H1 (cell line): ENCODE results near the gene SMIM41. TPM values are rescaled to one million over a fixed set of nuclear protein-coding genes. Genes with fewer than 3 reads are reported as not detected.
A peak's percentile ranks its signal among the peaks of the same experiment; 100 is the strongest.

Experiments
- CTCF ChIA-PET: fragments of 300-600 bp; sonication (Branson Sonifier 250); formaldehyde crosslinking; loops from one replicate; lab custom pipeline; 2021; ENCODE audit not compliant: partially characterized antibody; lab: Charles Lee
- POLR2A ChIA-PET: fragments of 300-600 bp; sonication (Branson Sonifier 250); formaldehyde crosslinking; loops from one replicate; lab custom pipeline; 2021; ENCODE audit warnings: inconsistent platforms; ENCODE audit not compliant: partially characterized antibody; lab: Charles Lee
- DNase-seq, 2 experiments: peaks; one replicate each; pipeline versions ENCODE4 v3.0.0 to v3.0.0-alpha.2; 2010 to 2022; ENCODE audit warnings: low spot score in 2 of 2, low read depth in 1 of 2, mixed read lengths in 1 of 2
- FAIRE-seq: peaks from 2 replicates; lab custom pipeline; 2011; peaks lifted over from hg19 to GRCh38; lab: Jason Lieb, UNC
- H2AFZ ChIP-seq: 2 replicates; pipeline ENCODE4 v1.8.1; 2012; ENCODE audit warnings: low read length, inconsistent platforms
- H2AK5ac ChIP-seq: 2 replicates; pipeline ENCODE4 v1.6.1; 2013; ENCODE audit warnings: low read depth, low read length
- H2BK120ac ChIP-seq: replicated peaks from 2 replicates; pipeline ENCODE3; 2013; ENCODE audit warnings: low read depth, low read length, inconsistent platforms
- H2BK12ac ChIP-seq: 2 replicates; pipeline ENCODE4 v1.6.1; 2013; ENCODE audit warnings: low read depth, low read length
- H2BK15ac ChIP-seq: 2 replicates; pipeline ENCODE4 v1.6.1; 2013; ENCODE audit warnings: low read length
- H2BK20ac ChIP-seq: 2 replicates; pipeline ENCODE4 v1.6.1; 2013; ENCODE audit warnings: low read length
- H2BK5ac ChIP-seq: 2 replicates; pipeline ENCODE4 v1.6.1; 2013; ENCODE audit warnings: low read depth, low read length
- H3K14ac ChIP-seq: 2 replicates; pipeline ENCODE4 v1.6.1; 2013; ENCODE audit warnings: inconsistent platforms; ENCODE audit not compliant: insufficient read length
- H3K18ac ChIP-seq: 2 replicates; pipeline ENCODE4 v1.6.1; 2013; ENCODE audit warnings: low read length; ENCODE audit errors: extremely low read depth
- H3K23ac ChIP-seq: 2 replicates; pipeline ENCODE4 v1.6.1; 2013; ENCODE audit warnings: inconsistent platforms; ENCODE audit not compliant: insufficient read length
- H3K23me2 ChIP-seq: 2 replicates; pipeline ENCODE4 v1.6.1; 2013; ENCODE audit warnings: low read depth, low read length
- H3K27ac ChIP-seq: 2 replicates; pipeline ENCODE4 v1.6.1; 2011; ENCODE audit warnings: low read depth, low read length, inconsistent platforms
- H3K27me3 ChIP-seq, 4 experiments: replicated peaks in 1 of 4; 1 replicate in 1 of 4; 2 replicates in 3 of 4; pipeline versions ENCODE4 v1.6.1 to v1.8.1; 2011 to 2013; ENCODE audit warnings: low read length in 3 of 4, mild to moderate bottlenecking in 3 of 4, inconsistent platforms in 2 of 4, mixed read lengths in 2 of 4, moderate library complexity in 1 of 4; ENCODE audit not compliant: control insufficient read depth in 3 of 4, insufficient read depth in 3 of 4; ENCODE audit errors: extremely low read depth in 1 of 4
- H3K36me3 ChIP-seq, 4 experiments: 2 replicates each; pipeline versions ENCODE4 v1.6.1 to v1.8.1; 2011 to 2013; ENCODE audit warnings: mild to moderate bottlenecking in 4 of 4, low read length in 3 of 4, moderate library complexity in 2 of 4, control low read depth in 1 of 4, inconsistent platforms in 1 of 4; ENCODE audit not compliant: insufficient read depth in 4 of 4, control insufficient read depth in 2 of 4
- H3K4ac ChIP-seq: replicated peaks from 2 replicates; pipeline ENCODE3; 2013; ENCODE audit warnings: low read length, low read depth, mixed read lengths, inconsistent platforms; ENCODE audit not compliant: insufficient read length
- H3K4me1 ChIP-seq, 4 experiments: replicated peaks in 1 of 4; 1 replicate in 1 of 4; 2 replicates in 3 of 4; pipeline versions ENCODE4 v1.6.1 to v1.8.1; 2011 to 2013; ENCODE audit warnings: low read length in 3 of 4, inconsistent platforms in 2 of 4, mixed read lengths in 1 of 4; ENCODE audit not compliant: insufficient read depth in 4 of 4, control insufficient read depth in 3 of 4
- H3K4me2 ChIP-seq, 2 experiments: 2 replicates each; pipeline versions ENCODE4 v1.6.1 to v1.8.1; 2011 to 2013; ENCODE audit warnings: low read depth in 2 of 2, low read length in 2 of 2, control low read depth in 1 of 2, inconsistent platforms in 1 of 2, mild to moderate bottlenecking in 1 of 2; ENCODE audit not compliant: insufficient read depth in 1 of 2
- H3K4me3 ChIP-seq, 4 experiments: fragments of 200-600, 300-600 bp in 1 of 4; sonication (generic), shearing (Covaris generic), sonication (Bioruptor Twin) in 1 of 4; 2 replicates each; pipeline versions ENCODE4 v1.5.1 to v1.8.1; 2011 to 2016; ENCODE audit warnings: low read length in 4 of 4, low read depth in 3 of 4, control low read depth in 2 of 4, inconsistent platforms in 2 of 4, mild to moderate bottlenecking in 2 of 4, mixed read lengths in 1 of 4, moderate library complexity in 1 of 4; ENCODE audit not compliant: insufficient read depth in 2 of 4; ENCODE audit errors: extremely low read depth in 1 of 4
- H3K56ac ChIP-seq: replicated peaks from 2 replicates; pipeline ENCODE3; 2013; ENCODE audit warnings: low read depth, mild to moderate bottlenecking, mixed read lengths, low read length, inconsistent platforms; ENCODE audit not compliant: insufficient read length
- H3K79me1 ChIP-seq: 2 replicates; pipeline ENCODE4 v1.6.1; 2013; ENCODE audit warnings: low read depth, low read length, control low read depth
- H3K79me2 ChIP-seq, 2 experiments: 2 replicates each; pipeline versions ENCODE4 v1.6.1 to v1.8.1; 2012 to 2013; ENCODE audit warnings: low read length in 2 of 2, mild to moderate bottlenecking in 2 of 2, inconsistent platforms in 1 of 2; ENCODE audit not compliant: insufficient read depth in 2 of 2, control insufficient read depth in 1 of 2
- H3K9ac ChIP-seq, 4 experiments: replicated peaks in 1 of 4; 1 replicate in 1 of 4; 2 replicates in 3 of 4; pipeline versions ENCODE4 v1.6.1 to v1.8.1; 2011 to 2013; ENCODE audit warnings: low read depth in 3 of 4, low read length in 3 of 4, control low read depth in 2 of 4, mild to moderate bottlenecking in 2 of 4, moderate library complexity in 2 of 4, inconsistent platforms in 1 of 4; ENCODE audit errors: extremely low read depth in 1 of 4
- H3K9me3 ChIP-seq, 2 experiments: 2 replicates each; pipeline versions ENCODE4 v1.6.1 to v1.8.1; 2012 to 2013; ENCODE audit warnings: mild to moderate bottlenecking in 2 of 2, moderate library complexity in 2 of 2, control low read depth in 1 of 2, inconsistent platforms in 1 of 2, low read depth in 1 of 2, low read length in 1 of 2, mixed read lengths in 1 of 2; ENCODE audit not compliant: insufficient read depth in 2 of 2
- H4K20me1 ChIP-seq, 2 experiments: replicated peaks in 1 of 2; 2 replicates each; pipeline versions ENCODE3 to v1.8.1; 2011 to 2013; ENCODE audit warnings: inconsistent platforms in 2 of 2, low read length in 2 of 2, mild to moderate bottlenecking in 1 of 2; ENCODE audit not compliant: insufficient read depth in 2 of 2, control insufficient read depth in 1 of 2
- H4K5ac ChIP-seq: 2 replicates; pipeline ENCODE4 v1.6.1; 2013; ENCODE audit warnings: low read length, low read depth, mixed read lengths, inconsistent platforms; ENCODE audit not compliant: insufficient read length
- H4K8ac ChIP-seq: 2 replicates; pipeline ENCODE4 v1.8.0; 2013; ENCODE audit warnings: mild to moderate bottlenecking, moderate library complexity, low read length, inconsistent platforms; ENCODE audit not compliant: insufficient read depth; ENCODE audit errors: extremely low read depth
- H4K91ac ChIP-seq: replicated peaks from 2 replicates; pipeline ENCODE3; 2013; ENCODE audit warnings: low read length, mixed read lengths, inconsistent platforms; ENCODE audit not compliant: insufficient read length
- CEBPB ChIP-seq: IDR thresholded peaks from 2 replicates; pipeline ENCODE4 v1.6.1; 2012; ENCODE audit warnings: low read depth, low read length
- CHD2 ChIP-seq: IDR thresholded peaks from 2 replicates; pipeline ENCODE4 v1.6.1; 2012; ENCODE audit warnings: low read length, improper control_type of control experiment
- GABPA ChIP-seq: IDR thresholded peaks from 2 replicates; pipeline ENCODE4 v1.6.1; 2011; ENCODE audit warnings: mild to moderate bottlenecking, low read length, moderate library complexity, borderline replicate concordance; ENCODE audit not compliant: insufficient read depth
- KDM1A ChIP-seq: fragments of 200-600, 300-600 bp; sonication (generic); IDR thresholded peaks from 2 replicates; pipeline ENCODE4 v1.7.1; 2016; ENCODE audit warnings: mild to moderate bottlenecking, low read length, borderline replicate concordance
- MAX ChIP-seq: IDR thresholded peaks from 2 replicates; pipeline ENCODE4 v1.6.1; 2012; ENCODE audit warnings: inconsistent platforms
- RAD21 ChIP-seq, 2 experiments: IDR thresholded peaks in 1 of 2; conservative IDR thresholded peaks in 1 of 2; 2 replicates each; pipeline ENCODE4 v1.6.1; 2011; ENCODE audit warnings: low read depth in 2 of 2, low read length in 2 of 2, improper control_type of control experiment in 1 of 2, inconsistent platforms in 1 of 2, mild to moderate bottlenecking in 1 of 2, moderate library complexity in 1 of 2
- SUZ12 ChIP-seq: fragments of 200-600 bp; sonication (generic); IDR thresholded peaks from 2 replicates; pipeline ENCODE4 v1.6.1; 2012; ENCODE audit warnings: mild to moderate bottlenecking, inconsistent platforms, low read length, moderate library complexity, mixed read lengths
- TAF7 ChIP-seq: optimal IDR thresholded peaks from 2 replicates; pipeline ENCODE3; 2011; ENCODE audit warnings: low read depth, mild to moderate bottlenecking, inconsistent platforms, low read length, moderate library complexity, borderline replicate concordance
- YY1 ChIP-seq: IDR thresholded peaks from 2 replicates; pipeline ENCODE4 v1.6.1; 2011; ENCODE audit warnings: low read depth, mild to moderate bottlenecking, low read length
- WGBS, 2 experiments: shearing (Covaris generic) in 1 of 2; methylation state at CpG; one replicate each; pipeline versions ENCODE4 v1.1.6 to v1.1.7; 2013 to 2015; ENCODE audit warnings: low lambda C conversion rate in 2 of 2, mixed read lengths in 2 of 2, inconsistent platforms in 1 of 2, low coverage in 1 of 2, missing lambda C conversion rate in 1 of 2; ENCODE audit not compliant: insufficient replicate concordance in 2 of 2, insufficient coverage in 1 of 2, insufficient read length in 1 of 2; ENCODE audit errors: extremely low coverage in 1 of 2, missing lambda C conversion rate in 1 of 2; 5-methylcytosine and 5-hydroxymethylcytosine counted together
- polyA plus RNA-seq, 7 experiments: library from polyadenylated mRNA; depleted of rRNA in 3 of 7; stranded (reverse) in 5 of 7; unstranded in 2 of 7; fragments of >200 nt in 5 of 7; fragments of 200-250 nt in 2 of 7; gene quantifications; 1 replicate in 5 of 7; 2 replicates in 1 of 7; 4 replicates in 1 of 7; pipeline versions ENCODE4 v1.2.1 to v1.2.3, GENCODE V29; 2011 to 2013; ENCODE audit warnings: missing spikeins in 2 of 7, mixed read lengths in 2 of 7
- total RNA-seq: library from RNA; stranded (reverse); fragmentation: NEBNext Ultra II Directional; extraction: Animal tissue kit (Norgen Biotek cat#: 25700); gene quantifications from 2 replicates; pipeline ENCODE4 v1.2.1, GENCODE V29; 2021
- TF ChIP-seq, protein P1 (sequence below): IDR thresholded peaks from 2 replicates; pipeline ENCODE4 v1.6.1; 2011; ENCODE audit warnings: low read depth, mild to moderate bottlenecking, low read length; ENCODE audit not compliant: insufficient read depth

Gene SMIM41
- total and polyA plus RNA-seq, 2 of the 8 experiments (the other 6 are each of a cell fraction or from before 2014, with no cell fraction given): 0.28 to 0.98 TPM

DNA sequence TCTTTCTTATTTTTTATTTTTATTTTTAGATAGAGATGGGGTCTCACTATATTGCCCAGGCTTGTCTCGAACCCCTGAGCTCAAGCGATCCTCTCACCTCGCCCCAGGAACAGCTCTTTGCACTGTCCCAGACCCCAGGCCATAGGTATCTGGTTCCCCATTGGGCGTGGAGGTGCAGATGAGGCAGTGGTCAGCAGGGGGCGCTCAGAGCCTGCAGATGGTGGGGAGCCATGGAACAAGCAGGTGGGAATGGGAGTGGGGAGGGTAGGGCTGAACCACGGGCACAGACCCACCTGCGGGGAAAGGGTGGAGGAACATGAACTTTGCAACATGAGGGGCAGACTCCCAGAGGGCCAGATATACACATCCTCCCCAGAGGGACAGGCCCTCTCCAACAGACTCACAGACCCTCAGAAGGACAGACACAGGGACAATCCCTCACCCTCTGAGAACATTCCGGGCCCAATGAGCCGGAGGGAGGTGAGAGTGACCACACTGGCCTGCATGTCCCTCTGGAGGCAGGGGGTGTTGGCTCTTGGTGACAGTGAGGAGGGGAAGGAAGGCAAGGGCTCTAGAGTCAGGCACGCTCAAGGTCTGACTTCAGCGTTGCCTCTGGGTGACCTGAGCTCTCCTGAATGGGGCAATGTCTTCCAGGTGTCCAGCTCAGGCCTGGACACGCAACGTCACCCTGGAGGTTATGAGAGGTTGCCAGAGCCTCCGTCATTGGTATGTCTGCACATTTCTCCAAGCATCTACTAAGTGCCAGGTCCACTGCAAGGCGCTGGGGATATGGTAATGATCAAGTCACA is 77.5 kb downstream of the SMIM41 start:
- no peak overlapping the region for H3K4me3 ChIP-seq
- H4K91ac ChIP-seq: no peak overlapping the region
- H3K14ac ChIP-seq: no peak overlapping the region
- no peaks in the 10 kb centered on the region for H3K9me3 ChIP-seq
- no peak overlapping the region for H2BK120ac ChIP-seq
- ChIA-PET POLR2A (no interaction called here), CTCF (interaction anchor here (0.5 to 5.0 kb wide), 70 partner anchors 9 to 1107 kb away, joined by 3 to 108 read pairs (median 5); partner anchors contain the start of genes KRT5, KRT80, KRT84 and KRT85)
- no peaks in the 10 kb centered on the region for H3K79me2 ChIP-seq
- no peaks in the 10 kb centered on the region; the same call in 1 of the 2 replicates for H3K23me2 ChIP-seq
- no peak overlapping the region for H3K56ac ChIP-seq
- H3K9ac ChIP-seq: no peak overlapping the region
- no peak overlapping the region for H2BK20ac ChIP-seq
- peaks cover 0 to 2% of the 10 kb centered on the region in 2 experiments for H4K20me1 ChIP-seq
- no peaks in the 10 kb centered on the region for H3K79me1 ChIP-seq
- FAIRE-seq (peak; percentile 77), DNase-seq (peak in 1 of 2 experiments; percentile 98)
- no peak overlapping the region for H3K23ac ChIP-seq
- H3K4ac ChIP-seq: no peak overlapping the region
- no peak overlapping the region for H2BK5ac ChIP-seq
- WGBS, 2 experiments: 64% methylated on average over 15 of the region's 15 CpGs; no CpG with 5 or more reads in 1 of the 2 experiments
- H4K5ac ChIP-seq: no peak overlapping the region
- H3K27me3 ChIP-seq: peaks cover 0 to 4% (median 2%) of the 10 kb centered on the region in 4 experiments; a peak in 2 of 7 replicates
- no peaks in the 10 kb centered on the region for H3K36me3 ChIP-seq
- no peak overlapping the region for H3K27ac ChIP-seq
- H2BK12ac ChIP-seq: 0 out of 2 replicates have a peak overlapping the region, but pooled peaks have one; percentile 23
- H2AFZ ChIP-seq: no peak overlapping the region
- H2AK5ac ChIP-seq: no peak overlapping the region
- H3K4me2 ChIP-seq: no peak overlapping the region
- H2BK15ac ChIP-seq: peak overlapping the region; percentile 24
- no peak overlapping the region for H4K8ac ChIP-seq
- H3K18ac ChIP-seq: no peak overlapping the region
- 0 out of 7 replicates have a peak, but pooled peaks cover 0 to 2% (median under 1%) of the 10 kb centered on the region in 4 experiments for H3K4me1 ChIP-seq
- TF ChIP-seq MAX (peak; percentile 55), GABPA (no peak), RAD21 (IDR thresholded peaks at IDR 0.05 in 1 of 2, conservative IDR thresholded peaks at IDR 0.05 in 1 of 2; ENCODE audit: low read depth in 2 of 2, low read length in 2 of 2) (peak; percentile 100), TAF7 (peak; percentile 52), CHD2 (0 out of 2 replicates have a peak, but pooled peaks have one; percentile 19), SUZ12 (no peak), KDM1A (peak; percentile 45; the same call in 1 of the 2 replicates), YY1 (peak; percentile 80), CEBPB (no peak)
- TF ChIP-seq, protein P1, sequence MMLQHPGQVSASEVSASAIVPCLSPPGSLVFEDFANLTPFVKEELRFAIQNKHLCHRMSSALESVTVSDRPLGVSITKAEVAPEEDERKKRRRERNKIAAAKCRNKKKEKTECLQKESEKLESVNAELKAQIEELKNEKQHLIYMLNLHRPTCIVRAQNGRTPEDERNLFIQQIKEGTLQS: 0 out of 2 replicates have a peak, but pooled peaks have one; percentile 16
